GM18526 (cell line): ENCODE measurements around the gene SEPTIN8.

Source experiments
- POLR2A ChIP-seq: IDR thresholded peaks from 3 replicates; pipeline ENCODE4 v1.6.1; 2011; ENCODE audit not compliant: insufficient read length; ENCODE audit errors: extremely low read depth

SEPTIN8 gene

GRCh38 chr5:132815454-132815853, 38.4 kb upstream of the SEPTIN8 start:
- TF ChIP-seq POLR2A, result no peak

- TF ChIP-seq POLR2A, result no peak
These were observed 37.7 kb upstream of the SEPTIN8 start for GRCh38 chr5:132814503-132815294.

DNA sequence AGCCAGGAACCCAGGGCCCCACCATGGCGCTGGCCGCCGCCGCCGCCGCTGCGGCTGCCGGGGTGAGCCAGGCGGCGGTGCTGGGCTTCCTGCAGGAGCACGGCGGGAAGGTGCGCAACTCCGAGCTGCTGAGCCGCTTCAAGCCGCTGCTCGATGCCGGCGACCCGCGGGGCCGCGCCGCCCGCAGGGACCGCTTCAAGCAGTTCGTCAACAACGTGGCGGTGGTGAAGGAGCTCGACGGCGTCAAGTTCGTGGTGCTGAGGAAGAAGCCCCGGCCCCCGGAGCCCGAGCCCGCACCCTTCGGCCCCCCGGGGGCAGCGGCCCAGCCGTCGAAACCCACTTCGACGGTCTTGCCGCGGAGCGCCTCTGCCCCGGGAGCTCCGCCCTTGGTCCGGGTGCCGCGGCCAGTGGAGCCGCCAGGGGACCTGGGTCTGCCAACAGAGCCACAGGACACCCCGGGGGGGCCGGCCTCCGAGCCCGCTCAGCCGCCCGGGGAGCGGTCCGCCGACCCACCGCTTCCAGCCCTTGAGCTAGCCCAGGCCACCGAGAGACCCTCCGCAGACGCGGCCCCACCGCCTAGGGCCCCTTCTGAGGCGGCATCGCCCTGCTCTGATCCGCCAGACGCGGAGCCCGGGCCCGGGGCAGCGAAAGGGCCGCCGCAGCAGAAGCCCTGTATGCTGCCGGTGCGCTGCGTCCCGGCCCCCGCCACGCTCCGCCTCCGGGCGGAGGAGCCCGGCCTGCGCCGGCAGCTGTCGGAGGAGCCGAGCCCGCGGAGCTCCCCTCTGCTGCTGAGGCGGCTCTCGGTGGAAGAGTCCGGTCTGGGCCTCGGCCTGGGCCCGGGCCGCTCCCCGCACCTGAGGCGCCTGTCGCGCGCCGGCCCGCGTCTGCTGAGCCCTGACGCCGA, 36.8 kb upstream of the SEPTIN8 start:
- no peak for TF ChIP-seq POLR2A

GRCh38 chr5:132812781-132813598, 36.0 kb upstream of the SEPTIN8 start, which contains the start of gene SOWAHA:
SOWAHA (plus strand) TSS chr5:132813302; CDS start chr5:132813622, 320 bp downstream.
- no peak for TF ChIP-seq POLR2A

GRCh38 chr5:132812123-132812765, 35.2 kb upstream of the SEPTIN8 start:
- no peak for TF ChIP-seq POLR2A

GRCh38 chr5:132810605-132811004, 33.6 kb upstream of the SEPTIN8 start:
- TF ChIP-seq POLR2A, result no peak

DNA sequence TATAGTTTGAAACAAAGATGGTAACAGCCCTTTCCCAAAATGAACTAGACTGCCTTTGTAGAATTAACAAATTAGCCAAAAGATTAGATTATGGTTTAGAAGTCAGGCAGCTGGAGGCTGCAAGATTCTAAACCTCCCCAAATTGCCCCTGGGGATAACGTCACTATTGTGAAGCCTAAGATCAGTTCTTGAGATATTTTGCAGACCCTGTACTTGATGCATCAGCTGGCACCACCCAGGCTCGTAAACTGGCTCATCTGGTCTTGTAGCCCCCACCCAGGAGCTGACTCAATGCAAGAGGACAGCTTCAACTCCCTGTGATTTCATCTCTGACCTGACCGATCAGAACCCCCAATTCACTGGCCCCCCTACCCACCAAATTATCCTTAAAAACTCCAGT, 31.8 kb upstream of the SEPTIN8 start:
- TF ChIP-seq POLR2A, result no peak

DNA sequence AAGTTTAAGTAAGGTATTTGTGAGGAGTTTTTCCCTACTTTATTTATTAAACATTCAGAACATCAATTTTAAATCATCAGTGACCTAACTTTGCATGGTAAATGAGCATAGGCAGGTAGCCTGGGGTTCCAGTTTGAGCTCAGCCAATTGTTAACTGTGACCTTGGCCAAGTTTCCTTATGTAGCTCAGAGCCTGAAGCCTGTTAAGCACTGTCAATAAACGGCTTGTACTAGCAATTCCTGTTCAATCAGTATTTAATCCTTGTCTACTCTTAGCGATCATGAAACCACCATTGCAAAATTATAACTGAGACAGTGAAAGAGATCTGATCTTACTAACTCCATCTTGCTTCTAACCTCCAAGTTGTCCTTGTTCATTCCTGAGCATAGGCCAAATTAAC, 31.4 kb upstream of the SEPTIN8 start:
- no peak for TF ChIP-seq POLR2A

DNA sequence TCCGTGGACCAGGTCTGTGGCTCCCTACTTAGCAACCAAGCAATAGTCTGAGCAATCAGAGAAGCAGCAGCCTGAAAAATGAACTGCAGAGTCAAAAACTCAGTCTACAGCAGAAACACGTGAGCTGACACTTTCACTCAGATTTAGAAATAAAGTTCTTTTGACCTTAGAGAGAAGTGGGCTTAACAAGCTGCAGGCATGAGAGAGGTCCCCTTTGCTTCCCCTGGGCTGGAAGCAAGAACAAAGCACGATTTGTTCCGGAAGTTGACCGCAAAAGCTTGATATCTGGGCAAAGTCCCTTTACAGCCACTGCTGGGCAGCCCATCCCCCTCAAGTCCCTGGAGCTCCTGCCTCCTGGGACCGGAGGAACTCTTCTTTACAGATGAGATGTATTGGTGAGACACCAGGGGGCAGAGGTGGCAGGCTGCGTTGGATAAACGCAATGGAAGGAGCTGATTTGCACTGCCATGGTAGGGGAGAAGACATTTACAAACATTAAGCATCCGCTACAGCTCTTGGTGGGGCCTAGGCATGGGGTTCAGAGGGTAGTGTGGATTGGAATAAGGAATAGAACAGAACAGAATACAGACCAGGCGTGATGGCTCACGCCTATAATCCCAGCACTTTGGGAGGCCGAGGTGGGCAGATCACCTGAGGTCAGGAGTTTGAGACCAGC, 30.3 kb upstream of the SEPTIN8 start:
- no peak for TF ChIP-seq POLR2A

- no peak for TF ChIP-seq POLR2A
These were observed 25.1 kb upstream of the SEPTIN8 start for GRCh38 chr5:132802044-132802684.

DNA sequence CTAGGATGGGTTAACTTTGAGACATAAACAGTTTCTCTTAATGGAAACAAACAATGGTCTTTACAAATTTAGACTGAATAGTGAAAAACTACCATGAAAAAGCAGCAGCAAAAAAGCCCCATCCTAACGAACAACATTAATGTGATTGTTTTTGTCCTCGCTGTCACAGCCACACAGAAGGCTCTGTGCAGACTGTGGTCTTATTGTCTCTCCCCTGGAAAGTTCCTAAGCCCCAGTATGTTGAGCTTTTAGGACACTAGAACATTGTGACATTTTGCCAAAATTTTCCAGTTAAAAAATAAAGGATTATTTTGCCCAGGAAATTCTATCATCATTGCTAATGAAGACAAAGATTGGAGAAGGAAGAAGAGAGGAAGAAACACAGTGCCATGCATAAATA, 23.5 kb upstream of the SEPTIN8 start:
- TF ChIP-seq POLR2A, result no peak

- no peak for TF ChIP-seq POLR2A
These were observed 22.4 kb upstream of the SEPTIN8 start for GRCh38 chr5:132799392-132799791.

DNA sequence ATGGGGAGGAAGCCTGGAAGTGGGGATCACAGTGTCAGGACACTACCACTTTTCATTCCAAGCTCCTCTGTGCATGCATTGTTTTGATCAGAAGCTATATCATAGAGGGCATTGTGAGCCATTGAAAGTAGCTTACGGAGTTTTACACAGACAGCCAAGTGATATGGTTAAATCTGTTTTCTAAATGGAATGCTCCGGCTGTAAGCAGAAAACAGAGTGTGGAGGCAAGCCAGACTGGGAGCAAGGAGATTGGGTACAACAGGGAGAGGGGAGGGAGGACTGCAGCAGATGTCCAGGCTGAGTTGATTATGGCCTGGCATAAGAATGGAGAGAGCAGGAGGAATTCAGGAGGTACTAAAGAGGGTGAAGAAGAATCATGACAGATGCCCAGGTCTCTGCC, 20.6 kb upstream of the SEPTIN8 start:
- no peak for TF ChIP-seq POLR2A

DNA sequence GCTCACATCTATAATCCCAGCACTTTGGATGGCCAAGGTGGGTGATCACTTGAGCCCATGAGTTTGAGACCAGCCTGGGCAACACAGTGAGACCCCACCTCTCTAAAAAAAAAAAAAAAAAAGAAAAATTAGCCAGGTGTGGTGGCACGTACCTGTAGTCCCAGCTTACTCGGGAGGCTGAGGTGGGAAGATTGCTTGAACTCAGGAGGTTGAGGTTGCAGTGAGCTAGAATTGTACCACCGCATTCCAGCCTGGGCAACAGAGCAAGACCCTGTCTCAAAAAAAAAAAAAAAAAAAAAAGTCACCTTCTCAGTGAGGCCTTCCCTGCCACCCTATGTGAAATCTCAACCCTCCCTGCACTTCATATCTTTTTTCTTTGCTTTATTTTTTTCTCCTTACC, 14.0 kb upstream of the SEPTIN8 start:
- TF ChIP-seq POLR2A, result no peak
